NCI-H524 treated with DMSO at 0.1 percent for 48 hours (cell line): ENCODE data around the gene SMG7.

ENCODE experiments used
- DNase-seq: peaks from one replicate; lab custom pipeline; 2025; lab: John Stamatoyannopoulos, UW

The SMG7 gene

DNA sequence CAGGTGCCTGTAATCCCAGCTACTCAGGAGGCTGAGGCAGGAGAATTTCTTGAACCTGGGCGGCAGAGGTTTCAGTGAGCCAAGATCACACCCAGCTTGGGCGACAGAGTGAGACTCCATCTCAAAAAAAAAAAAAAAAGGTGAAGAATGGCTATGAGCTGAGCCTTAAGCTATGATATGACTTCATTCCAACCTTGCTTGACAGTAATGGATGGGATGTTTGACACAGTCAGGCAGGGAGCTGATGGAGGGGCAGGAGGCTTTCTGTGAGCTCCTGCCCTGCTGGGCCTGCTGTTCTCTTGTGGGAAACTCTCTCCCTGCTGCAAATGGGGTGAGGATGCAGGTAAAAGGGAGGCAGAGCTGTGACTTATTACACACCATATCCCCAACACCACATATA lies 90.4 kb downstream of the SMG7 start:
- DNase-seq = no peak

DNA sequence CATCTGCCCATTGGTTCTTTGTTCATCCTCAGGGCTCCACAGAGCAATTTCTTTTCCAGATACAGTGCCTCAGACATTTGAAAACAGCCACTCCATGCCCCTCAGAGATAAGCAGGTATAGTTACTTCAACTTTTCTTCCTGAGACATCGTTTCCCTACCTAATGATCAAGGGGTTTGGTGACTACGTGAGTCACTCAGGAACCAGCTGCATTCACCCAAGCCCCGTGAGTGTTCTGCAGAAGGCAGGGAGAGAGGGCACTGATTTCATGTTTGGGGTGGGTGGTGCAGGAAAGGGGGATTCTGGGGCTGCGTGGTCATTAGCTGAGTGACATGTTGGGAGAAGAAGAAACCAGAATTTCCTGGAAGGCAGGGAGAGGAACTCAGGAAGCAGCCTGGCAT lies 93.0 kb downstream of the SMG7 start:
- no peak for DNase-seq

DNA sequence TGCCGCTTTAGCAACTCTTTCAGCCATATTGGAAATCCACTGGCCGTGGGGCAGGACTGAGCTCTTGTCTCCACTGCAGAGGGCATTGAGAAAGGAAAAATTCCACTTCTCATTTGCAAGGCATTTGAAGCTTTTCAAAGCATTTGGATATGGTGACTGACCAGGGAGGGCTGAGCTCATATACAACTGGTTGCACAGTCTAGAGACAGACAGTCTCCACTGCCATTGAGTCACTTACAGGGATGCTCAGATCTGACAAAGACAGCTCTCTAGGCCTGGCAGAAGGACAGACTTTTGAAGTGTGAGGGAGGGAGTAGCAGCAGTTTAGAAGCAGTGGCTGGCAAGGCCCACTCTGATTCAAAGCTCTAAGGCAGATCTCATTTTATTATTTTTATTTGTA lies 93.7 kb downstream of the SMG7 start:
- no peak for DNase-seq

DNA sequence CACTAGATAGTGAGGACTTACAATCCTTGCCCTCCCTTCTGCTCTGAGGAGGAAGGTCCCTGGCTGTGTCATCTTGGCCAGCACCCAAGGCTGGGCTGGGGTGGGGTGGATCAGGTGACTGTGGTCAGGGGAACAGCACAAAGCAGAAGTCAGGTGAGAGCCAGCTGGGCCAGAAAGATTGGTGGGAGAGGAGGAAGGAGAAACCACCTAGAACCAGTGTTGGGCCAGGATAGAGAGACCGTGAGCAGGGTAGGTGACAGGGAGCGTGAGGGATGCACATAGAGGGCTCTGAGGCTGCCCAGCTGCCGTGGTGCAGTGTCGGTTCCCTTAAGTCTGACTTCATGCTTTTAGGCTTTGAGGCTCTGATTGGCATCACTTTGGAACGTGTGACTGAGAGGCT lies 95.3 kb downstream of the SMG7 start:
- DNase-seq = no peak

DNA sequence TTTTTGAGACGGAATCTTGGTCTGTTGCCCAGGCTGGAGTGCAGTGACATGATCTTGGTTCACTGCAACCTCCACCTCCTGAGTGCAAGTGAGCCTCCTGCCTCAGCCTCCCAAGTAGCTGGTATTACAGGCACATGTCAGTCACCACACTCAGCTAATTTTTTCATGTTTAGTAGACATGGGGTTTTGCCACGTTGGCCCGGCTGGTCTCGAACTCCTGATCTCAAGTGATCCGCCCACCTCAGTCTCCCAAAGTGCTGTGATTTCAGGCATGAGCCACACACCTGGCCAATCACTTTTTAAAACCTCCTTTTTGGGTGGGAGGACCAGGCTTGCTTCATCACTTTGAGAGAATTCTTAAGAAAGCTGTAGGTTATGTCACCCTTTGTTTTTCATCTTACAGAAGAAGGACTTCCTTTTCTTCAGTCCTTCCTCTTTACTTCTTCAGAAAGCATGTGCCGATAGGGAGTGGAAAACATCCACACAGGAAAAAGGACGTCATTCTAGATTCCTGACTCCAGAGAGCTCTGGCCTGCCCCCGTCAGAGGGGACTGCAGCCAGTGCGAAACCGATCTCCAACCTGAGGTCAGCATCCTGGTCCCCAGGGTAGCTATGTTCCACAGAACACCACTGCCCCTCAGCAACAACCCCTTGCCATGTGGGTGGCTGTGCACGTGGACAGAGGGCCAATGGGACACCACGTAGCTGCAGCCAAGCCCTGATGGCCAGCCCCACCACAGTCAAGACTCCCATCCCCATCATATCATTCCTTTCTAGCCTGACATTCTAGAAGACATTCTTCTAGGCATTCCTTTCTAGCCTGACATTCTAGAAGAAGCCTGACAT lies 96.1 kb downstream of the SMG7 start:
- DNase-seq = no peak

DNA sequence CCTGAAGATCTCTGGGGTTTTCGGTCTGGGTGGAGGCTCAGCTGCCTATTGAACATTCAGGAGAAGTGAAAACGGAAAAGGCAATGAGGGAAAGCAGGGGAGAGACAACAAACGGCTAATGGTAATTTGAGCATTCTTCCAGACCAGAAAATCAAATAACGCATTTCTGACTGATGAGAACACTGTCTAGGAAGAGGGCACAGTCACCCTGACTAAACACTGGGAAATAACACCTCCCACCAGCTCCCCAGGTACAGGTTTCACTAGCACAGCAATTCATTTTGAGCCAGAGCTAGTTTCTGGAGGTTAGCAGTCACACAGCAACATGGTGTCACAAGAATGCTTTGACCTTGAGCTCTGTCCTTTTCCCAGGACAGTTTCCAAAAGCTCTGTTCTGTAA lies 96.8 kb downstream of the SMG7 start:
- DNase-seq = no peak

DNA sequence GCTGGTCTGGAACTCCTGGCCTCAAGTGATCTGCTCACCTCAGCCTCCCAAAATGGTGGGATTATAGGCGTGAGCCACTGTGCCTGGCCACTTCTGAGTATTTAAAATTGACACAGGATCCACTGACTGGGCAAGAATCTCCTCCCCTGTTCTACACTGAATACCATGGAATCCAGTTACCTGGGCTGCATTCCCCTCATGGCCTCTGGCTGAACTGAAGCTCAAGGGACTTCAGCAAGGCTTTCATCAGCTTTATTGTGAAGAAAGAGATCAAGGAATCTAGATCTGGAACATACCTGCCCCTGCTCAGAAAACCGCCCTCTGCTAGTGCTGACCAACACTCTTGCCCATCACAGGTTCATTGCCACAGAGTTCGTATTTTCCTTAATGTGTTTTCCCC lies 97.5 kb downstream of the SMG7 start:
- DNase-seq = no peak

DNA sequence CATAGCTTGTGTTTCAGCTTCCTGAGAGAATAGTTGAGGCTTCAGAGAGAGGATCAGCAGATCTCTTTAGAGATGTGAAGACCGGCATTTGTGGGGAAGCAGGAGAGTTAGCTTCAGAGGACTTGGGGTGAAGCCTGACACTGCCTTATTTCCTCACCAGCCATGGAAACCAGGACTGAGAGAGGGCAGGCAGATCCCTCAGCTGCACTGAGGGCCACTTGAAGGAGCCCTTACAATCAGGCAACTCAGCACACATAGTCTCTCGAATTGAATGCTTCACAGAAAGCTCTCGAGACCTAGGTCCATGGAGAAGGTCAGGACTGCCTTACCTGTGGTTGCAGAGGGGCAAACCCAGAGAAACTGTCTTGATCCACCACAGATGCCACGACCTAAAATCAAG lies 98.2 kb downstream of the SMG7 start:
- DNase-seq = no peak

DNA sequence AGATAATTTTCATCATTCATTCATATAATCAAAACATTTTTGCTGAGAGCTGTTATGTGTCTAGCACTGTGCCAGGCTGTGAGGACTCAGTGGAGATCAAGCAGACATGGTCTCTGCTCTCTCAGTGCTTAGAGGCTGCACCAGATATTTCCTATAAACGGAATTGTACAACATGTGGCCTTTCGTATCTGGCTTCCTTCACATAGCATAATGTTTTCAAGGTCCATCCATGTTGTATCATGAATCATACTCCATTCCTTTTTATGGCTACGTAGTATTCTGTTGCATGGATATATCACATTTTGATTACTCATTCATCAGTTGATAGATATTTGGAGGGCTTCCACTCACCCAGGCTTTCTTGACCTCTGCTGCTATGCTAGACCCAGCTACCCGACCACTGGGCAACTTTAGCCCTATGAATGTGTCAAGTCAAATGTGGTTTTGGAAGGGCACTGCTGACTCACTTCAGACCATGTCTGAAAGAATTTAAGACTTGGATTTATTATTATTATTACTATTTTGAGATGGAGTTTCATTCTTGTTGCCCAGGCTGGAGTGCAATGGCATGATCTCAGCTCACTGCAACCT lies 99.5 kb downstream of the SMG7 start:
- no peak for DNase-seq

DNA sequence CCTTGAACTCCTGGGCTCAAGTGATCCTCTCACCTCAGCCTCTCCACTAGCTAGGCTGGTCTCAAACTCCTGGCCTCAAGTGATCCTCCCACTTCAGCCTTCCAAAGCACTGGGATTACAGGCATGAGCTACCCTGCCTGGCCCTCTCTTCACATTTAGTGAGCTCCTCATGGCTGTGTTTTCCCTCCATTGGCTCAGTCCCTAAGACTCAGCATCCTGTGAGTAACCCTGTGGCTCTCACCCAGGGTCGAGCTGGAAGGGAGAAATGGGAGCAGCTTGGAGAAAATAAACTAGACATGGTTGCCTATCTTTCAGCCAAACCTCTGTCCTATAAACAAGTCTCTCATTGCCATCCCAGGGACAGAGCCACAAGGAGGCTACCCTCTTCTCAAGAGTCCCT lies 100.4 kb downstream of the SMG7 start:
- no peak for DNase-seq

DNA sequence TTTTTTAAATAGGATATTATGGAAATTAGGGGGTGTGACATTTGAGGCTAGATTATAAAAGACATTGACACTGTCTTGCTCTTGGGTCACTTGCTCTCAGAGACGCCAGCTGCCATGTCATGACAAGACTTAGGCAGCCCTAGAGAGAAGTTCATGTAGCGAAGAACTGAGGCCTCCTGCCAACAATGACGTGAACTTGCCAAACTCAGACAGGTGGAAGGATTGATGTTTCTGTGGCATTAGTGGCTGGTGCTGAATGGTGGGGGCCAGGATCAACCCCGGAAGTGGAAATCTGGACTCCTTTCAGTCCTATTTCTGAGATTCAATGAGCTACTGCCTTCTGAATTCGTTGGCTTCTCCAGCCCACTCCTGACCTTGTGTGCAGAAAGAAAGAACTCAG lies 103.3 kb downstream of the SMG7 start:
- DNase-seq = no peak

DNA sequence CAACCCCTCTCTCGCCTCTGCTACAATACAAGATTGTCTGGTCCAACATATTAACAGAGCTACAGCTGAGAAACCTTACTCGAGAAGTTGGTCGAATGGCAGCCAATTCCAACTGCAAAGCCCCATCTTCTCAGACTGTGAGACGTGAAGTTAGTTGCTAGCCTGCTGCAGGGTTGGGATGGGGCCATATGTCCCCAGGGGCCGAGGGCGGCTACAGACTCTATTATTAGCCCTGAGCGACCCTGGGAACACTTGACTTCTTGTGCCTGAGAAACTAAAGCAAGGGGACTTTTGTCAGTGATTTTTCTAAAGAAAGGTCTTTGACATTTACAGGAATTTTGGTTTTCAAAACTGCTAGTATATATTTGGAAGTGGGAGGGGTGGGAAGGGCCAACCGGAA lies 104.2 kb downstream of the SMG7 start:
- no peak for DNase-seq

DNA sequence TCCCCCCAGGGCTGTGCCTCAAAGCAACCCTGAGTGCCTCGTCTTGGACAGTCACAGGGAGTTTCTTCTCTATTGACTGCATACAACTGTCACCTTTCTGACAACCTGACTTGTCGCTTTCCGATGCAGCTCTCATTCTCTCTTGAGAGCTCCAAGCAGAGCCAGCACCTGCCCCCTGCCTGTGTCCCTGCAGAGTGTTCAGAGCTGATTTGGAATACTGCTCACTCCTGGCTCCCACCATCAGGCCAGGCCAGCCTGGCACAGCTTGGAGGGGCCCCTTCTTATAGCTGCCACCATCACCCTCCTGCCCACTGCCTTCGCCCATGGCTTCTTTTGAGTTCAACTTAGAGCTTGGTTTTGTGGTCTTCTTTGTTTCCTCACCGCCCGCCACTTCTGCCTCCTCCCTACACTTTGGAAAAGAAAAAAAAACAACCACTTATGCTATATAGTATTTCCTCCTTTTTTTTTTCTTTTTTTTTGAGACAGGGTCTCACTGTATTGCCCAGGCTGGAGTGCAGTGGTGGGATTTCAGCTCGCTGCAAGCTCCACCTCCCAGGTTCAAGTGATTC lies 105.7 kb downstream of the SMG7 start:
- no peak for DNase-seq

DNA sequence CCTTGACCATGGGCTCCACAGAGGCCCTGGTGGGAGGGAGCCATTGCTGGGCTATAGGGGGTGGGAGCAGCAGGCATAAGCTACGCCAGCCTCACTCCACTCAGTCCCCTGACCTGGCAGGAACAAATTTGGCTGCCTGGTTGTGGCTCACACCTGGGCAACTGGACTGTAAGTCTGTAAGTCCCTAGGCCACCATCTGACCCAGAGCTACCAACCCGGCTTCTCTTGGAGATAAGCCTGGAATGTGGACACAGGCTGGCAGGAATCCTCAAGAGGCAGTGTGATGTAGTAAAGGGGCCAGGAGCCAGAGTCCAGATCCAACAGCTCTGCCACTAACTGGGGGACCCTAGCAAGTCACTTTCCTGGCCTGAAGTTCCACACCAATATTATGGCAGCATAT lies 106.6 kb downstream of the SMG7 start:
- DNase-seq = no peak

DNA sequence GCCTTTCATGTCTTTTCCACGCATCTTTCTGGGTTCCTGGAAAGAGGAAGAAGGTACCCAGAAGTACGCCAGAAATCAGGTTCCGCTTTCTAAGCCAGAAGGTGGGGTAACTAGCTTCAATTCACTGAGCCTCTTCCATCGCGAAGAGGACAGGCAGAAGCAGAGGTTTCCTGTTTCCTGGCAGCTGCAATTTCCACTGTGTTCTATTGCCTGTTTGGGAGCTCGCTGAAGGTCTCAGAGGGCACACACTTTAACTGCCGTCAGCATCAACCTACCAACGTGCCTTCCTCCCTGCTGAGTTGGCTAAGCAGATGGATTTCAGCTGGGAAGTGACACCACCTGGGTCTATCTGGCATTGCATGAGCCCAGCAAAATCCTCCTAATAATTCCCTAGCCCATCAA lies 108.0 kb downstream of the SMG7 start:
- DNase-seq = peak; percentile 9

DNA sequence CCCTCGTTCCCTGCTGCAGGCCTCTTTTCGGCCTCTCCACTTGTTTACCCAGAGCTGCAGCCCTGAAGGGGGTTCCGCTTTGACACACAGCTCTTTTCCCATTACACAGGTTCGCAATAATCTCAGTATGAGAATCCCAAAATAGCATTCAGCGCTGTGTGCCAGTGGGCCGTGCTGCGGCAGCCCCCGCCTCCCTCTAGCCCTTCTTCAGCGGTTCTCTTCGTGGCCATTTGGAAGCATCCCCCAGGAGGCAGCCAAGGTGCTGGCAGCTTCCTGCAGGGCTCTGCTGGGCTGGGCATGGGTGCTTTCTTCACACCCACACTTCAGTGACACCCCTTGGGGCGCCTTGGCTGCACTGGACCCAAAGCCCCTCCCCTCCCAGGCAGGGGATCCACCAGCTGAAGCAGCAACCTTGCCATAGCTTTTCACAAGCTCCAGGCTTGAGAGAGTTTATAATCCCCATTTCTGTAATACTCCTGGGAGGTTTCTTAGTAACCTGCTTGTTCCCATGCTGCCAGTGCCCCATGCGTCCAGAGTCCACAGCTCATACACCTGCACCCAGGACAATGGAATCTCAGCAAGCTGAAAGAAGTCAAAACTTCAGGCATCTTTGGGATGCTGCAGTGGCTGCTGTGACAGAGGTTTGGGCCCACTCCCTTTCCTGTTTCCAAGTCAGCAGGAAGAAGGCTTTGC lies 109.9 kb downstream of the SMG7 start:
- no peak for DNase-seq

DNA sequence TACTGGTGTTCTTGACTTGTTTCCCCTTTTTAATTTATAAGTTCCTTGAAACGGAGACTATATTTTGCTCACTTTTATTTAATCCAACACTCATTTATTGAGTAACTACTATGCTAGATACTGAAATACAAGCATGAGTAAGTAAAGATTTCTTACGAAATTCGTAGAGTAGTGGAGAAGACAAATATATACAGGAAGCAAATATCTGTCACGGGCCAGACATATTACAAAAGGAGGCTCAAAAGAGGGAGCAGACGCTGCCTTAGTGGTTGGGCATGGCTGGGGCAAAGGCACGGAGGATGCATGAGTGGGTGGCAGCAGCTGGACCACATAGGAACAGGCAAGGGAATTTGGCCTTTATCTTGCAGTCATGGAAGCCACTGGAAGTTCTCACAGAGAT lies 111.2 kb downstream of the SMG7 start:
- DNase-seq = no peak

DNA sequence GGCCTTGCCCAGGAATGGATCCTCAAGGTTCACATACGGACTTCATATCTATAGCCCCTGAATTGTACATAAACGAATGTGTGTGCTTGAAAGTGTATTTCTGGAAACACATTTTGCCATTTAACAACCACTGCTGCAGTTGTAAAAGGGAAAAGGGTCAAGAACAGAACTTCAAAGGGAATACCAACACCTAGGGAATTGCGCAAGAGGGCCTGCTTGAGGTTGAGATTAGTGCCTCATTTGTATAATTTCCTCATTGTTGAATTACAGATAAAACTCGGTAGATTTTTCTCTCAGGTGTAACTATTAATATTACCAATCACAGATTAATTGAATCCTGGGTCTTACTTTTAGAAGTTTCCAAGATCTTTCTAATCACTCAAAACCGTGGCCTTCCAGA lies 111.8 kb downstream of the SMG7 start:
- DNase-seq = no peak

DNA sequence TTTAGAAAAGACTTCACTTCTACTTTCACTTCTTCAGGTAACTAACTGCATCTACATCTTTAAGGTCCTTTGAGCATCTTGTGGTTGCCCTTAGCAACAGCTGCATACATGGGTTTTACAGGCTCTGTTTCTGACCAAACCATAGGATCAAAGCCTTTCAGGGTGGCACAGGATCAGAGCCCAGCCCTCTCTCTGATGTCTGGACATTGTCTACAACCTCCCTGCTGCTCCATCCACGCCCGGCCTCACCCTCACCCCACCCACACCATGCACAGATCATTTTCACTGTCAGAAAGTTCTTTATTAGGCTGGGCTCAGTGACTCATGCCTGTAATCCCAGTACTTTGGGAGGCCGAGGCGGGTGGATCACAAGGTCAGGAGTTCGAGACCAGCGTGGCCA lies 112.7 kb downstream of the SMG7 start:
- DNase-seq = no peak

DNA sequence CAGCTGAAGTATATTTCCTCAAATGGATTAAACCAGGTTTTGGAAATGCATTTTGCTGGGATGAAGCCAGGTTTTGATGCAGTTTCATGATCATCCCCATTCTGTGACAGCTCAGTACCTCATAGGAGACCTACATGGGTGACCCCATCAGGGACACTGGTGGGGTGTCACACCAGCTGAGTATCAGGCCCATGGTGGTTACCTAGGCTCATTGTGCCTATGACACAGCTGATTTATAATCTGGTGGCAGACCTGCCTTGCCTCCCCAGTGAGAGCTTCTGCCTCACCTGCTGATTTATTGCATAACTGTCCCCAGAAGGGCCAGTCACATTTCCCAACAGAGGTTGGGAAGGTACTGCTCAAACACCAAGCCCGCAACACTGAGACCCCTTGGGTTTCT lies 114.2 kb downstream of the SMG7 start:
- no peak for DNase-seq

DNA sequence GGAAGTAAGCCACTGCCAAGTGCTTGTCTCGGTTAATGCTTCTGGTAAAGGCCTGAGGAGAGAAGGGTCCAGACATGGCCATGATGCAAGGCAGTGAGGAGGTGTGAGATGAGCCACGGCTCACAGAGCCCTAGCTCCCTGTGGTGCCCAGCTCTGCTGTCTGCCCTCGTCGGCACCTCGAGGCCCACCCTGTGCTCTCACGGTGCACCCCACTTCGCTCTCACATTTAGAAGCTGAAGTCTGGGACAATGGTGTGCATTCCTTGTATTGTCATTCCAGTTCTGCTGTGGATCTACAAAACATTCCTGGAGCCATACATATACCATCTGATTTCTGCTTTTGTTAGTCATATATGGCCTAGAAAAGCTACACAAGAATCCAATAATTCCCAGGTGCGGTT lies 114.6 kb downstream of the SMG7 start:
- DNase-seq = no peak

DNA sequence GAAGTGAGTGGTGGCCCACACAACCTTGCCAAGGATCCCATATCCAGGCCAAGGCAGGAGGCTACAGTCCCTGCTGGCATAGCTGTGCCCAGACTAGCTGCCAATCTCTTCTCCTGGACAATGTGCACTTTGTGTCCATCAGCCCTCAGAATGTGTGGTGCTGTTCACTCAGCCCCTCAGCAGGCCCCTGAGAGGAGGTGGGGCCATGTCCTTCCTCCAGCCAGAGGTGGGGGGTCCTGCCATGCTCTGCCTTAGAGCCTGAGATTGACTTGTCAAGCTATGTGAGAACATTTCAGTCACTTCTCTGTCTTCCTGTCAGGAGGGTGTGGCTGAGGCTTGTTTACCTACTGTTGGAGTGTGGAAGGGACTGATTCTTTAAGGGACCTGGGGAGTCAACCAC lies 116.5 kb downstream of the SMG7 start:
- DNase-seq = no peak

DNA sequence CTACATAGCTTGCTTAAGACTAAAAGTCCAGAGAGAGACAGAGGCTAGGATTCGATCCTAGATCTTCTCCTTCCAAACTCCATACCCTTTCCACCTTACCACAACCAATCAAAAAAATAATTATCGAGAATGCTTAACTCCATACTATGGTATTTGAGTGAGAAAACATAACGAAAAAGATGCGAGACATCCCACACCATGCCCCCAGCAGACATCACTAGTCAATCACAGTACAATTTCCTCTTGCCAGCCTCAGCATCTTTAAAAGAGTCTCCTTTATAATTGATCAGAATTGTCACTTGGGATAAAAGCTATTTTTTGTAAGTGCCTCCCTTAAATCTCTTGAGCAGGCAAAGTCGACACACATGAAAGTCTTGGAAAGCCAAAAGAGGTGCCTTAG lies 117.1 kb downstream of the SMG7 start:
- DNase-seq = no peak
